OCI-LY7 (cell line): ENCODE data around the gene MARCHF9.

Experiments used
- CTCF ChIP-seq: fragments of 200-600 bp; sonication (generic); conservative IDR thresholded peaks from 2 replicates; pipeline ENCODE4 v1.5.1; 2014; ENCODE audit warnings: mild to moderate bottlenecking, antibody characterized with exemption, low read length, moderate library complexity, mixed read lengths
- EZH2phosphoT487 ChIP-seq: fragments of 200-600 bp; sonication (generic); IDR thresholded peaks from 2 replicates; pipeline ENCODE4 v1.6.1; 2018; ENCODE audit warnings: low read depth, borderline replicate concordance, mild to moderate bottlenecking, mixed run types, antibody characterized with exemption, low read length, moderate library complexity, mixed read lengths

- TF ChIP-seq CTCF (no peak), EZH2phosphoT487 (no peak)
These were observed 2.3 kb upstream of the MARCHF9 start for GRCh38 chr12:57752668-57753000.
